Activated CD8-positive, alpha-beta memory T cell treated with anti-CD3 and anti-CD28 coated beads, Interleukin-2, amount 50 U/mL, for 1 hour (primary cell): Measurements from ENCODE around the gene GZMH.
"Not testable (repeated sequence)": the region's sequence is repeated elsewhere in the genome, so short reads cannot be mapped to it uniquely, and the experiment has no call there.

Experiments used
- DNase-seq: peaks from one replicate; pipeline ENCODE4 v3.0.0-alpha.2; 2020; ENCODE audit errors: extremely low read depth

GZMH gene

GRCh38 chr14:24595073-24595808 lies 14.2 kb downstream of the GZMH start:
- no peak for DNase-seq

DNA sequence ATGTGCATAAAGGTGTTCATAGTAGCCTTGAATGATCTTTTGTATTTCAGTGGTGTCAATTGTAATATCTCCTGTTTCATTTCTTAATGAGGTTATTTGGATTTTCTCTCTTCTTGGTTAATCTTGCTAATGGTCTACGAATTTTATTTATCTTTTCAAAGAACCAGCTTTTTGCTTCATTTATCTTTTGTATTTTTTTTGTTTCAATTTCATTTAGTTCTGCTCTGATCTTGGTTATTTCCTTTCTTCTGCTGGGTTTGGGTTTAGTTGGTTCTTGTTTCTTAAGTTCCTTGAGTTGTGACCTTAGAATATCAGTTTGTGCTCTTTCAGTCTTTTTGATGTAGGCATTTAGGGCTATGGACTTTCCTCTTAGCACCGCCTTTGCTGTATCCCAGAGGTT lies 18.5 kb downstream of the GZMH start:
- DNase-seq: not testable (repeated sequence)

DNA sequence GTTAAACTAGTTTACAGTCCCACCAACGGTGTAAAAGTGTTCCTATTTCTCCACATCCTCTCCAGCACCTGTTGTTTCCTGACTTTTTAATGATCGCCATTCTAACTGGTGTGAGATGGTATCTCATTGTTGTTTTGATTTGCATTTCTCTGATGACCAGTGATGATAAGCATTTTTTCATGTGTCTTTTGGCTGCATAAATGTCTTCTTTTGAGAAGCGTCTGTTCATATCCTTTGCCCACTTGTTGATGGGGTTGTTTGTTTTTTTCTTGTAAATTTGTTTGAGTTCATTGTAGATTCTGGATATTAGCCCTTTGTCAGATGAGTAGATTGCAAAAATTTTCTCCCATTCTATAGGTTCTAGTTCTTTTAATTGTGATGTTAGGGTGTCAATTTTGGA lies 25.1 kb downstream of the GZMH start:
- not testable (repeated sequence) for DNase-seq

DNA sequence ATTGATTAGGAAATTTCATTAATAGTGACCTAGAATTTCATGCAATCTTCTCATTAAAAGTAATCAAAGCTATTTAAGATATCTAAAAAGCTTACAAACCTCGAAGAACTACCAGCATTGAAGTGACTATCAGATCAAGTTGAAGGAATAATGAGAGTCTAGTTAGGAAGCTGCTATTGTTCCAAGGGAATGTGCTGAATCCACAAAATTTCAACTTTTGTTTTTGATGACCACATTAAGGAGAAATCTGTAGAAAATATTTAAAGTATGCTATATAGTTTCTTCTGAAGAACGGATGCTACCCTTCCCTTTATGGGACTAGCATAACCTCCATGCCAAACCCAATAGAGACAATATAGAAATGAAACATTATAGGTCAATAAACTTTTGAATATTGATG lies 30.9 kb downstream of the GZMH start:
- no peak for DNase-seq

DNA sequence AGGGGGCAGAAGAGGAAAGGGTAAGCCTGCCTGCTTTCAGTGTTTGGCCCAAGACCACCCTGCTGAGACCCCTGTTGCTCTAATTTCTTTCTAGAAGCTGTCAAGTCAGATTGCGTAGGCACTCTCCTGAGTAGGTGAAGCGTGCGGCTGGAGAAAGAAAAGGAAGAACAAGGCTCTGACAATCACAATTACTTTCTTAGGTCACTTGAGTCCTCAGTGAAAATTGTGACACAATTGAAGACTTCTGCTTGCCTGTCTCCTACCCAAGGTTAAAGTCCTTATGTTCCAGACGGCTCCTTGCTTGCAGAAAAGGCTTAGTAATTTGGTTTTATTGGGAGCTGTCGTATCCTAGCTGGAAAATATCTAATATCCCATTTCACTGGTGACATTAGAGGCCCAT lies 32.7 kb downstream of the GZMH start:
- no peak for DNase-seq

- no peak for DNase-seq
Measured at GRCh38 chr14:24576182-24576581, 33.3 kb downstream of the GZMH start, which contains the start of gene CTSG. TSS of gene CTSG (minus strand) at chr14:24576250. CDS start at chr14:24576223, 27 bp downstream.

- no peak for DNase-seq
Measured at GRCh38 chr14:24574206-24574774, 35.2 kb downstream of the GZMH start.

- DNase-seq: no peak
Measured at GRCh38 chr14:24566318-24566717, 43.2 kb downstream of the GZMH start.

- no peak for DNase-seq
Measured at GRCh38 chr14:24565766-24566165, 43.7 kb downstream of the GZMH start.

- DNase-seq: no peak
Measured at GRCh38 chr14:24563505-24563904, 46.0 kb downstream of the GZMH start.

GRCh38 chr14:24556756-24557155 lies 52.7 kb downstream of the GZMH start:
- DNase-seq: no peak
